SK-N-SH treated with all-trans-retinoic acid at 6 μM for 48 hours (cell line): Measurements from ENCODE around the gene CAMK2B.

Source experiments
- CREB5 ChIP-seq: fragments of 250-450 bp; sonication (Bioruptor Pico); IDR thresholded peaks from 2 replicates; pipeline ENCODE4 v1.5.1; 2020; ENCODE audit warnings: low read depth, mild to moderate bottlenecking, moderate library complexity
- CSDC2 ChIP-seq: fragments of 250-450 bp; sonication (Bioruptor Pico); IDR thresholded peaks from 2 replicates; pipeline ENCODE4 v1.5.0; 2020; ENCODE audit warnings: mild to moderate bottlenecking, moderate library complexity
- CSRNP3 ChIP-seq: fragments of 250-450 bp; sonication (Bioruptor Pico); IDR thresholded peaks from 2 replicates; pipeline ENCODE4 v1.5.1; 2021; ENCODE audit warnings: mild to moderate bottlenecking, moderate library complexity
- GLIS3 ChIP-seq: fragments of 250-450 bp; sonication (Bioruptor Pico); IDR thresholded peaks from 2 replicates; pipeline ENCODE4 v1.5.0; 2020; ENCODE audit warnings: mild to moderate bottlenecking, moderate library complexity
- OSR1 ChIP-seq: fragments of 250-450 bp; sonication (Bioruptor Pico); IDR thresholded peaks from 2 replicates; pipeline ENCODE4 v1.8.0; 2022; ENCODE audit warnings: moderate library complexity, mild to moderate bottlenecking, inconsistent platforms
- PATZ1 ChIP-seq: fragments of 250-450 bp; sonication (Bioruptor Pico); IDR thresholded peaks from 2 replicates; pipeline ENCODE4 v1.8.0; 2020; ENCODE audit warnings: mild to moderate bottlenecking, moderate library complexity, borderline replicate concordance
- RARB ChIP-seq: fragments of 250-450 bp; sonication (Bioruptor Pico); IDR thresholded peaks from 2 replicates; pipeline ENCODE4 v1.8.0; 2021; ENCODE audit warnings: mild to moderate bottlenecking, moderate library complexity
- TOX ChIP-seq: fragments of 250-450 bp; sonication (Bioruptor Pico); IDR thresholded peaks from 2 replicates; pipeline ENCODE4 v1.8.0; 2021; ENCODE audit warnings: mild to moderate bottlenecking, moderate library complexity, borderline replicate concordance
- TSHZ2 ChIP-seq: fragments of 250-450 bp; sonication (Bioruptor Pico); IDR thresholded peaks from 2 replicates; pipeline ENCODE4 v1.5.0; 2020; ENCODE audit warnings: mild to moderate bottlenecking, moderate library complexity
- ZC3H10 ChIP-seq: fragments of 250-450 bp; sonication (Bioruptor Pico); IDR thresholded peaks from 2 replicates; pipeline ENCODE4 v1.5.1; 2021; ENCODE audit warnings: mild to moderate bottlenecking, moderate library complexity
- ZFP3 ChIP-seq: fragments of 250-450 bp; sonication (Bioruptor Pico); IDR thresholded peaks from 2 replicates; pipeline ENCODE4 v1.5.0; 2020; ENCODE audit warnings: mild to moderate bottlenecking, moderate library complexity
- ZNF565 ChIP-seq: fragments of 450-650 bp; formaldehyde crosslinking; conservative IDR thresholded peaks from 2 replicates; pipeline ENCODE4 v1.5.0; 2020; ENCODE audit warnings: low read depth, mild to moderate bottlenecking, moderate library complexity
- ZNF70 ChIP-seq: fragments of 450-650 bp; formaldehyde crosslinking; IDR thresholded peaks from 2 replicates; pipeline ENCODE4 v1.5.0; 2020; ENCODE audit warnings: mild to moderate bottlenecking, moderate library complexity
- ZNF8 ChIP-seq: fragments of 450-650 bp; formaldehyde crosslinking; IDR thresholded peaks from 2 replicates; pipeline ENCODE4 v1.5.0; 2020; ENCODE audit warnings: mild to moderate bottlenecking, moderate library complexity

GRCh38 chr7:44219371-44220045 lies 105.9 kb downstream of the CAMK2B start:
- no peak for TF ChIP-seq RARB
- no peak for TF ChIP-seq OSR1
- TF ChIP-seq ZNF8 (CRISPR knock-in tag), result no peak
- no peak for TF ChIP-seq CREB5 (CRISPR knock-in tag)
- TF ChIP-seq GLIS3 (CRISPR knock-in tag), result no peak
- no peak for TF ChIP-seq TSHZ2 (CRISPR knock-in tag)
- no peak for TF ChIP-seq ZNF565 (CRISPR knock-in tag)
- no peak for TF ChIP-seq PATZ1 (CRISPR knock-in tag)
- TF ChIP-seq CSRNP3 (CRISPR knock-in tag), result no peak
- TF ChIP-seq ZFP3 (CRISPR knock-in tag), result no peak
- TF ChIP-seq TOX (CRISPR knock-in tag), result no peak
- no peak for TF ChIP-seq ZNF70 (CRISPR knock-in tag)
- no peak for TF ChIP-seq ZC3H10 (CRISPR knock-in tag)
- TF ChIP-seq CSDC2, result no peak
